Neural progenitor cell (in vitro differentiated cells): ENCODE measurements around the gene PCDH18. TPM values are rescaled to one million over a fixed set of nuclear protein-coding genes. Genes with fewer than 3 reads are reported as not detected.
"Not testable (repeated sequence)": the region's sequence is repeated elsewhere in the genome, so short reads cannot be mapped to it uniquely, and the experiment has no call there.

Experiments used
- DNase-seq: peaks from one replicate; pipeline ENCODE4 v3.0.0-alpha.2; 2016; ENCODE audit warnings: low spot score
- H2AFZ ChIP-seq: fragments of 200-600 bp; sonication (generic); replicated peaks from 2 replicates; pipeline ENCODE4 v1.6.1; 2016; ENCODE audit warnings: antibody characterized with exemption
- H3F3A ChIP-seq: fragments of 200-600 bp; sonication (generic); 2 replicates; pipeline ENCODE4 v1.6.1; 2016; ENCODE audit warnings: antibody characterized with exemption, low read depth
- H3K27ac ChIP-seq: fragments of 200-600 bp; sonication (generic); 2 replicates; pipeline ENCODE4 v1.5.1; 2016; ENCODE audit warnings: mild to moderate bottlenecking
- H3K27me3 ChIP-seq: fragments of 200-600 bp; sonication (generic); 2 replicates; pipeline ENCODE4 v1.6.1; 2016; ENCODE audit warnings: mild to moderate bottlenecking, moderate library complexity
- H3K36me3 ChIP-seq: fragments of 200-600 bp; sonication (generic); 2 replicates; pipeline ENCODE4 v1.5.1; 2016
- H3K4me1 ChIP-seq: fragments of 200-600 bp; sonication (generic); 2 replicates; pipeline ENCODE4 v1.6.1; 2016; ENCODE audit warnings: mixed run types
- H3K4me2 ChIP-seq: fragments of 200-600 bp; sonication (generic); 2 replicates; pipeline ENCODE4 v1.6.1; 2016
- H3K4me3 ChIP-seq: fragments of 200-600 bp; sonication (generic); 2 replicates; pipeline ENCODE4 v1.5.1; 2016
- H3K79me2 ChIP-seq: fragments of 200-600 bp; sonication (generic); 2 replicates; pipeline ENCODE4 v1.6.1; 2016; ENCODE audit warnings: low read depth
- H3K9ac ChIP-seq: fragments of 200-600 bp; sonication (generic); 2 replicates; pipeline ENCODE4 v1.6.1; 2016
- H3K9me3 ChIP-seq: fragments of 200-600 bp; sonication (generic); 2 replicates; pipeline ENCODE4 v1.5.1; 2016; ENCODE audit warnings: low read depth
- H4K20me1 ChIP-seq: fragments of 200-600 bp; sonication (generic); 2 replicates; pipeline ENCODE4 v1.6.1; 2016; ENCODE audit warnings: low read depth
- H3K27ac Mint-ChIP-seq: 3 replicates; pipeline ENCODE4 v1.8.0; 2021; ENCODE audit warnings: mixed read lengths
- H3K27me3 Mint-ChIP-seq: 2 replicates; pipeline ENCODE4 v1.8.0; 2022; ENCODE audit warnings: low read depth, mild to moderate bottlenecking, inconsistent platforms, moderate library complexity, mixed read lengths; ENCODE audit not compliant: insufficient read depth
- H3K36me3 Mint-ChIP-seq: 3 replicates; pipeline ENCODE4 v1.8.0; 2021; ENCODE audit warnings: mixed read lengths
- H3K4me1 Mint-ChIP-seq: 3 replicates; pipeline ENCODE4 v1.8.0; 2021; ENCODE audit warnings: mixed read lengths
- H3K4me3 Mint-ChIP-seq: 3 replicates; pipeline ENCODE4 v1.8.0; 2021; ENCODE audit warnings: mild to moderate bottlenecking, moderate library complexity, mixed read lengths
- H3K9me3 Mint-ChIP-seq: 3 replicates; pipeline ENCODE4 v1.8.0; 2020; ENCODE audit warnings: mixed read lengths
- EZH2 ChIP-seq: fragments of 200-600 bp; sonication (generic); IDR thresholded peaks from 2 replicates; pipeline ENCODE4 v1.6.1; 2017; ENCODE audit warnings: antibody characterized with exemption, mild to moderate bottlenecking, moderate library complexity
- EZH2phosphoT487 ChIP-seq: fragments of 200-600 bp; sonication (generic); IDR thresholded peaks from 2 replicates; pipeline ENCODE4 v1.6.1; 2017; ENCODE audit warnings: antibody characterized with exemption
- total RNA-seq: library from RNA; depleted of rRNA; stranded (reverse); fragments of >200 nt; gene quantifications from 2 replicates; pipeline ENCODE4 v1.2.3, GENCODE V29; 2015; ENCODE audit warnings: low replicate concordance
- TF ChIP-seq, protein P1 (sequence below): fragments of 200-600 bp; sonication (generic); IDR thresholded peaks from 2 replicates; pipeline ENCODE4 v1.5.1; 2017; ENCODE audit warnings: antibody characterized with exemption, mild to moderate bottlenecking

The PCDH18 gene
- total RNA-seq, 1 donor from 2014 or later, result 220 TPM

- peak overlapping the region; percentile 16 for H3K27ac Mint-ChIP-seq
- no peak overlapping the region for H3K4me2 ChIP-seq
These were observed 12.9 kb downstream of the PCDH18 start for GRCh38 chr4:137519406-137519805.

GRCh38 chr4:137517323-137517722, 15.0 kb downstream of the PCDH18 start:
- H4K20me1 ChIP-seq, result peaks cover 30% of the 10 kb centered on the region
- H3F3A ChIP-seq, result peaks cover 49% of the 10 kb centered on the region
- not testable (repeated sequence) for H3K9me3 Mint-ChIP-seq, H3K27me3 ChIP-seq, H3K9ac ChIP-seq, H3K9me3 ChIP-seq, DNase-seq, H3K27ac ChIP-seq, H3K4me3 ChIP-seq, H3K4me3 Mint-ChIP-seq, H3K4me2 ChIP-seq, H2AFZ ChIP-seq, H3K4me1 Mint-ChIP-seq, H3K27ac Mint-ChIP-seq, H3K4me1 ChIP-seq, H3K27me3 Mint-ChIP-seq
- H3K79me2 ChIP-seq, result peaks cover 19% of the 10 kb centered on the region
- peaks cover 19% of the 10 kb centered on the region for H3K36me3 Mint-ChIP-seq
- H3K36me3 ChIP-seq, result peaks cover 25% of the 10 kb centered on the region

More at GRCh38 chr4:137519406-137519805, 12.9 kb downstream of the PCDH18 start:
- no peak for DNase-seq
- Histone ChIP-seq H3K27me3 (no peaks in the 10 kb centered on the region), H2AFZ (no peak overlapping the region), H3K79me2 (peaks cover 40% of the 10 kb centered on the region), H3K9ac (no peak overlapping the region), H3K36me3 (peaks cover 36% of the 10 kb centered on the region), H3K27ac (peak overlapping the region; percentile 63), H3K9me3 (no peaks in the 10 kb centered on the region), H3K4me3 (no peak overlapping the region), H4K20me1 (peaks cover 51% of the 10 kb centered on the region), H3K4me1 (peaks cover 4% of the 10 kb centered on the region), H3F3A (peaks cover 63% of the 10 kb centered on the region)
- H3K4me1 Mint-ChIP-seq, result peaks cover 12% of the 10 kb centered on the region
- H3K36me3 Mint-ChIP-seq, result peaks cover 27% of the 10 kb centered on the region
- TF ChIP-seq, protein P1, sequence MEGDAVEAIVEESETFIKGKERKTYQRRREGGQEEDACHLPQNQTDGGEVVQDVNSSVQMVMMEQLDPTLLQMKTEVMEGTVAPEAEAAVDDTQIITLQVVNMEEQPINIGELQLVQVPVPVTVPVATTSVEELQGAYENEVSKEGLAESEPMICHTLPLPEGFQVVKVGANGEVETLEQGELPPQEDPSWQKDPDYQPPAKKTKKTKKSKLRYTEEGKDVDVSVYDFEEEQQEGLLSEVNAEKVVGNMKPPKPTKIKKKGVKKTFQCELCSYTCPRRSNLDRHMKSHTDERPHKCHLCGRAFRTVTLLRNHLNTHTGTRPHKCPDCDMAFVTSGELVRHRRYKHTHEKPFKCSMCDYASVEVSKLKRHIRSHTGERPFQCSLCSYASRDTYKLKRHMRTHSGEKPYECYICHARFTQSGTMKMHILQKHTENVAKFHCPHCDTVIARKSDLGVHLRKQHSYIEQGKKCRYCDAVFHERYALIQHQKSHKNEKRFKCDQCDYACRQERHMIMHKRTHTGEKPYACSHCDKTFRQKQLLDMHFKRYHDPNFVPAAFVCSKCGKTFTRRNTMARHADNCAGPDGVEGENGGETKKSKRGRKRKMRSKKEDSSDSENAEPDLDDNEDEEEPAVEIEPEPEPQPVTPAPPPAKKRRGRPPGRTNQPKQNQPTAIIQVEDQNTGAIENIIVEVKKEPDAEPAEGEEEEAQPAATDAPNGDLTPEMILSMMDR, result no peak
- TF ChIP-seq EZH2phosphoT487, result no peak
- no peak for TF ChIP-seq EZH2
- H3K4me3 Mint-ChIP-seq, result no peak overlapping the region
- H3K9me3 Mint-ChIP-seq, result no peaks in the 10 kb centered on the region
- H3K27me3 Mint-ChIP-seq, result no peaks in the 10 kb centered on the region

DNA sequence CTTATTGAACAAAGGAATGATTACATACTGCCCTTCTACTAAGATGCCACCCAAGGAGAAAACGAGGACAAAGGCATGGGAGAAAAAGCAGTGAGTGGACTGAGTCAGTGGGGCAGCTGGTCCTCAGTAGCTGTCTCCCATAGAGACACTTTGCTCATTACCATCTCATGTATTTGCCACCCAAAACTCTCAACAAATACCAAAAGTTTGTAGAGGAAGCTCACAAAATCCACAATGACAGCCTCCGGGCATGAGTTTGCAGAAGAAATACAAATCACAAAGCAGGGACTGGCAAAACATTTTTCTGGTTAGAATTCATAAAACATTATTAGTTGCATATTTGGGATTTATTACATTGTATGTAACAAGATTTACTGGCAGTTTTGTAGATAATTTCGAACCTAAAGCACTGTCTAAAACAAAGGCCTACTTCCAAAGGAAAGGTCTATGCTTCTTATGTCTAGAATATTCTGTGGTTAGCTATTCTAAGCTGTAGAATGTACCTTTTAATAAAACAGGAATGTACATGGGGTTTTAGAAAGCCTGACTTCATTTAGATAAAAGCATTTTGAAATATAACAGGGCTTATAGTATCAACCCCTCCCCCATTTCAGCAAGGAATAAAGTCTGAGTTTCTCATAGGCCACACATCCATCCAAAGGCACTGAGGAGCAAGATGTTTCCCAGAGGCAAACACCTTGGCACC, 17.7 kb downstream of the PCDH18 start:
- Histone ChIP-seq H3K4me1 (no peaks in the 10 kb centered on the region), H3K4me3 (no peak overlapping the region), H3K79me2 (no peaks in the 10 kb centered on the region), H3K36me3 (peaks cover 2% of the 10 kb centered on the region), H2AFZ (no peak overlapping the region), H3K4me2 (no peak overlapping the region), H3K27ac (no peak overlapping the region), H3K27me3 (no peaks in the 10 kb centered on the region), H3K9me3 (no peaks in the 10 kb centered on the region), H3K9ac (no peak overlapping the region), H3F3A (peaks cover 21% of the 10 kb centered on the region), H4K20me1 (peaks cover 4% of the 10 kb centered on the region)
- TF ChIP-seq EZH2phosphoT487 (no peak), EZH2 (no peak)
- TF ChIP-seq, protein P1, result no peak
- H3K27me3 Mint-ChIP-seq, result no peaks in the 10 kb centered on the region
- H3K4me3 Mint-ChIP-seq, result no peak overlapping the region
- no peaks in the 10 kb centered on the region for H3K36me3 Mint-ChIP-seq
- no peak for DNase-seq
- H3K9me3 Mint-ChIP-seq, result no peaks in the 10 kb centered on the region
- no peak overlapping the region for H3K27ac Mint-ChIP-seq
- H3K4me1 Mint-ChIP-seq, result peaks cover 14% of the 10 kb centered on the region

GRCh38 chr4:137510557-137511265, 21.6 kb downstream of the PCDH18 start:
- H3F3A ChIP-seq, result no peaks in the 10 kb centered on the region
- Mint-ChIP-seq H3K4me1 (peaks cover 6% of the 10 kb centered on the region), H3K27me3 (no peaks in the 10 kb centered on the region), H3K27ac (peak overlapping the region; percentile 35), H3K4me3 (no peak overlapping the region), H3K36me3 (no peaks in the 10 kb centered on the region), H3K9me3 (no peaks in the 10 kb centered on the region)
- TF ChIP-seq, protein P1, result no peak
- TF ChIP-seq EZH2, result no peak
- no peak for TF ChIP-seq EZH2phosphoT487
- no peak overlapping the region for H3K9ac ChIP-seq
- H4K20me1 ChIP-seq, result no peaks in the 10 kb centered on the region
- H3K79me2 ChIP-seq, result no peaks in the 10 kb centered on the region
- no peak overlapping the region for H3K27ac ChIP-seq
- H2AFZ ChIP-seq, result no peak overlapping the region
- no peaks in the 10 kb centered on the region for H3K9me3 ChIP-seq
- H3K4me1 ChIP-seq, result no peaks in the 10 kb centered on the region
- no peaks in the 10 kb centered on the region for H3K27me3 ChIP-seq
- H3K4me3 ChIP-seq, result no peak overlapping the region
- H3K36me3 ChIP-seq, result no peaks in the 10 kb centered on the region
- no peak for DNase-seq
- H3K4me2 ChIP-seq, result no peak overlapping the region
